HG03439 (cell line): ENCODE data around the gene PLSCR2.
"Not testable (repeated sequence)": the region's sequence is repeated elsewhere in the genome, so short reads cannot be mapped to it uniquely, and the experiment has no call there.

Experiments used
- ATAC-seq: cut with Tn5 transposase; IDR thresholded peaks from one replicate; pipeline ENCODE4 v1.9.1; 2021; ENCODE audit warnings: mild to moderate bottlenecking, moderate library complexity; ENCODE audit not compliant: unreplicated experiment

The PLSCR2 gene

DNA sequence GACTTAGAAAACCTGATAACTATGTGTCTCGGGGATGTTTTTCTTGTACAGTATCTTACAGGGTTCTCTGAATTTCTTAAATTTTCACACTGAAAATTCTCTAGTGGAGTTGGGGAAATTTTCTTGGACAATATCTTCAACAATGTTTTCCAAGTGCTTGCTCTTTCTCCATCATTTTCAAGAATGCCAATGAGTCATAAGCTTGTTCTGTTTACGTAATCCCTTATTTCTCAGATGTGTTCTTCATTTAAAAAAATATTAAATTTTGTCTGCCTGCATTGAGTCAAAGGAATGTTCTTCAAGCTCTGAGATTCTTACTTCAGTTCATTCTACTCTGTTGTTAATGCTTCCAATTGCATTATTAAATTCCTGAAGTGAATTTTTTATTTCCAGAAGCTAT lies 21.9 kb upstream of the PLSCR2 start:
- ATAC-seq: no peak

DNA sequence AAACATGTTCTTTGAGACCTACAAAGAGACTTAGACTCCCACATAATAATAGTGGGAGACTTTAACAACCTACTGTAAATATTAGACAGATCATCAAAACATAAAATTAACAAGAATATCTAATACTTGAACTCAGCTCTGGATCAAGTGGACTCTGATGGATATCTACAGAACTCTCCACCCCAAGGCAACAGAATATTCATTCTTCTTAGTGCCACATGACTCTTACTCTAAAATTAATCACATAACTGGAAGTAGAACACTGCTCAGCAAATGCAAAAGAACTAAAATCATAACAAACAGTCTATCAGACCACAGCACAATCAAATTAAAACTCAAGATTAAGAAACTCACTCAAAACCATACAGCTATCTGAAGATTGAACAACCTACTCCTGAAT lies 15.9 kb upstream of the PLSCR2 start:
- ATAC-seq: no peak

DNA sequence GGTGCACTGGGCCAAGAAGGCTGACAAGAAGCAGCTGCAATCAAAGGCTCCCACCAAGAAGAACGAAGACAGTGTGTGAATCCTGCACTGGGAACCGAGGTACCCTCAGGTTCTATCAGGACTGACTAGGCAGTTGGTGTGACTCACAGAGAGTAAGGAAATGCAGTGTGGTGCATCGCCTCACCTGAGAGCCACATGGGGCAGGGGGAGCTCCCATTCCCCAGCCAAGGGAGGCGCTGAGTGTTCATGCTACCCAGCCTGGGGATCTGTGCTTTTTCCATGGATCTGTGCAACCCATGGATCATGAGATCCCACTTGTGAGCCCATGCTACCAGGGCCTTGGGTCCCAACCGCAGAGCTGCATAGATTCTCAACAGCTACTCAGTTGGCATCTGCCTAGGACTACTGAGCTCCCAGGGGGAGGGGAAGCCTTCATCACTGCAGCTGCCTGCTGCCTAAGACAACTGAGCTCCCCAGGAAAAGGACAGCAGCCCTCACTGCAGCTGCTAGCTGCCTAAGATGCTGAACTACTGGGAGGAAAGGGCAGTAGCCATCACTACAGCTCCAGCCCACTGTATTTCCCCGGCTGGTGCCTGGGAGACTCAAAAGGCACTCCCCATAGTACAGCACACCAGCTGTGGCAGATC lies 6.9 kb upstream of the PLSCR2 start:
- no peak for ATAC-seq

DNA sequence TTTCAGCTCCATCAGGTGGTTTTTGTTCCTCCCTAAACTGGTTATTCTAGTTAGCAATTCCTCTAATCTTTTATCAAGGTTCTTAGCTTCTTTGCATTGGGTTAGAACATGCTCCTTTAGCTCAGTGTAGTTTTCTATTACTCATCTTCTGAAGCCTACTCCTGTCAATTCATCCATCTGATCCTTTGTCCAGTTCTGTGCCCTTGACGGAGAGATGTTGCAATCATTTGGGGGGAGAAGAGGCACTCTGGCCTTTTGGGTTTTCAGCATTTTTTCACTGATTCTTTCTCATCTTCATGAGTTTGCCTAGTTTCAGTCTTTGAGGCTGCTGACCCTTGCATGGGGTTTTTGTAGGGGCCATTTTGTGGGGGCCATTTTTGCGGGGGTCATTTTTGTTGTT lies 5.6 kb upstream of the PLSCR2 start:
- ATAC-seq: not testable (repeated sequence)

DNA sequence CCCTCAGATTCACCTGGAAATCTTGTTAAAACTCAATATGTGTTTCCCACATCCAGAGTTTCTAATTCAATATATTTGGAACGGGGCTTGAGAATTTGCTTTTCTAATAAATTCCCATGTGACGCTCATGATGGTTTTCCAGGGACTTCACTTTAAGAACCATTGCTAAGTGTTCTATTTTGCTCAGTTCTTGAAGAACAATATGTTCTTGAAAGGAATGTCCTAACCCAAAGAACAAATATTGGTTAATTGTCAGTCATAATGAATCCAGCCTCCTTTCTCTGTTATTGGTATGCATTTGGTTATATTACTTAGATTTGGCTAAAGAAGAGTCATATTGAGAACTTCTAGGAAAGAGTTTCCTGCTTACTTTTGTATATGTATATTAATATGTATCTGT lies 4.4 kb upstream of the PLSCR2 start:
- ATAC-seq: no peak

DNA sequence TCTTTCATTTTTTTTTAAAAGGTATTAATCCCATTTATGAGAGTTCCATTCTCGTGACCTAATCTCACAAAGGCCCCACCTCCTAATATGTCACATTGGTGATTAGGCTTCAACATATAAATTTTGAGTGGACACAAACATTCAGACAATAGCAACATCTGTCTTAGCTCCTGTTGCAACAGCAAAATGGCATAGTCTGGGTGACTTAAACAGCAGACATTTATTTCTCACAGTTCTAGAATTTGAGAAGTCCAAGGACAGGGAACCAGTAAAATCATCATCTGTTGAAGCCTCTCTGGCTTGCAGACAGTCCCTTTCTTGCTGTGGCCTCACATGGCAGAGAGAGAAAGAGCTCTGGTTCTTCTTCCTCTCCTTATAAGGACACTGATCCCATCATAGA lies 3.2 kb upstream of the PLSCR2 start:
- ATAC-seq: no peak

DNA sequence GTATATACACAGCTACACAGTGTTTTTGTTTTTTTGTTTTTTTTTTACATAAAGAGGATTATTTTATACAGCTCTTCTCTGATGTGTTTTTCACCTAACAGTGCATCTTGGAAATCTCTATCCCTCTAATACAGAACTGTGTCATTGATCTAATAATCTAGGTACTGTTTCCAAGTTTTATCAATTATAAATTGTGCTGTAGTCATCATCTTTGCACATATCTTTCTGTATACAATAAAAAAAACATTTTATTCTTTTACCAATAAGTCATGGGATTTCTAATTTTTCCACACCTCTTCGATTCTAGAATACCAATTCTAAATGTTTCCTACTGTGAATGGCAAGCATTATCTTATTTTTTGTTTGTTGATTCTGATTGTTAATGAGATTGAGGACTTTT lies 1.7 kb upstream of the PLSCR2 start:
- ATAC-seq: no peak

DNA sequence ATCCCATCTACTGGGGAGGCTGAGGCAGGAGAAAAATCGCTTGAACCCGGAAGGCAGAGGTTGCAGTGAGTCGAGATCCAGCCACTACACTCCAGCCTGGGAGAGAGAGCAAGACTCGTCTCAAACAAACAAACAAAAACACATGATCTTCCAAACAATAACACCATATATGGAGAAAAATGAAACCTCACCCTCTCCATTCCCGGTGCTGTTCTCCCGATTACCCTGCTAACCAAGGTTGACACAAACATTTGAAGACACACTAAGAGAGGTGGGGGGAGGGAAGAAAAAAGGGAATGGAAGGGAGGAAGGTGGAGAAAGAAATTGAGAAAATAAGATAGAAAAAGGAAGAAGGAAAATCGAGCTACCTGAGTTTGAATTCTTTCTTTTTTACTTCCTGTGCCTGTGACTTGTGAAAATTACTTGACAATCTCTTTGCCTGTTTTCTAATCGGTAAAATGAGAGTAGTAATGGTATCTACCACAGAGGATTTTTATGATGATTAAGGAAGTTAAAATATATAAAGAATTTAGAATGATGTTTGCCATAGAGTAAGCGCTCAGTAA lies 1.1 kb upstream of the PLSCR2 start:
- ATAC-seq: no peak

DNA sequence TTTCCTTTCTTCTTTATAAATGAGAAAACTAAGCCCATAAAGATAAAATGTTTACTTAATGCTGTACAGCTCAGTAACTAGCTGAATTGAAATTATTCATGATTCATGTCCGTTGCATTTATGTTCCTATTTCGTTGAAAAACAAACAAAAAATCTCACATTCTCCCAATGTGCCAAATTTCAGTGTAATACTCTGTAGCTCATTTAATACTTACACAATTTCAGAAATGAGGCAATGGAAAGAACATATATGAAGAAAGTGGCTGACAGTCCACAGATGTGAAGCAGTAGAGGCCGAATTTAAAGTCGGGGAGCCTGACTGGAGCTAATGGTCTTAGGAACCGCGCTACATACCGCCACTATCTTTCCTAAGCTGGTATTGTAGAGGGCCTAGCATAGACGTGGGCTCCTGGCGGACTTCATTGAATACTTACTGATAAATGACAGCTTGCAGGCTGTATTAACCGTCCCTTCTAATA lies 651 bp downstream of the PLSCR2 start:
- ATAC-seq: no peak

DNA sequence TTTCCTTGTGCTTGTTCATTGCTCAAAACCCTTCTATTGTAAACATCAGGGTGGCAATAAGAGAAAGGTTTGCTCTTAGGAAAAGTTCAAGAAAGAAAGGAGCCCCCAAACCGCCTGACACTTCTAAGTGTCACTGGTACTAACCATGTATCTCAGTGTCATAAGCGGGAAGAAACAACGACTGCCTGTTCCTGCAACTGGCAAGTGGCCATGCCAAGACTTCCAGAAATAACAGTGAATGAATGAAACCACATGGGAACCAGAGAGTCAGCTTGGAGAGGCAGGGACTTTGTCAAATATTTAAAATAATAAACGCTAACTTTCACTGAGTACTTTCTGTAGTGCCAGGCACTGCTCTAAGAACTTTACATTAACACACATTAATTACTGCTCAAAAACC lies 1.1 kb downstream of the PLSCR2 start:
- ATAC-seq: no peak

DNA sequence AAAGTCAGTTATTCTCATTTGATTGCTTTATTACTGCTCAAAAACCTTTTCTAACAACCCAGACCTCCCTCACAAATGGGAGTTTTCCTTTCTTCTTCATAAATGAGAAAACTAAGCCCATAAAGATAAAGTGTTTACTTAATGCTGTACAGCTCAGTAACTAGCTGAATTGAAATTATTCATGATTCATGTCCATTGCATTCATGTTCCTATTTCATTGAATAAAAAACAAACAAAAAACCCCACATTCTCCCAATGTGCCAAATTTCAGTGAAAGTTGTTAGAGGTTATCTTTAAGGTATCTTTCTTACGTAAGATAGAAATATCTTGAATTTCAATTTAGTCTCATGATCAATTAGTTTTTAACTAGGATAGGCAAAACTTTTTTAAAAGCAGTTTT lies 2.8 kb downstream of the PLSCR2 start:
- ATAC-seq: no peak

DNA sequence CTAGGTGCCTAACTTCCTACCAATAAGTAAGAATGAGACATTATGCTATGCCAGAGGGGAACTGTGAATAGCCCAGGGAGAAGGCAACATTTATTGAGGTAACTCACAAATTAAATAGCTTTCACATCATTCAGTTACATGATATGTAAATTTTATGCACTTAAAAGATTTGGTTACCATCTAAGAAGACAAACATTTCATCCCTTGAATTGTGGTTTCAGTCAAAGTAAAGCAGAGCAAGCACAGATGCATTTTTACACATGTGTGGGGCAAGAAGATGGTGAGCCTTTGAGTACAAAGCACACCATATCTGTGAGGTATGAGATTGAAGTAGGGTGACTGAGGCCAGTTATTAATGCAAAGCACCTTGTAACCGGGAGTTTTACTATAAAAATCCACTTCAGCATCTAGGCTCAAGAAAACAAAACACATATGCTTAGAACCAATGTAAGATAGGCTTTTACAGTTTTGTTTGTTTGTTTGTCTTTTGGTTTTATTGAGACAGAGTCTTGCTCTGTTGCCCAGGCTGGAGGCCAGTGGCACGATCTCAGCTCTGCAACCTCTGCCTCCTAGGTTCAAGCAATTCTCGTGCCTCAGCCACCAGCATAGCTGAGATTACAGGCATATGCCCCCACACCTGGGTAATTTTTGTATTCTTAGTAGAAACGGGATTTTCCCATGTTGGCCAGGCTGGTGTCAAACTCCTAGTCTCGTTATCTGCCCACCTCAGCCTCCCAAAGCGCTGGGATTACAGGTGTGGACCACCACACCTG lies 3.5 kb downstream of the PLSCR2 start:
- no peak for ATAC-seq

DNA sequence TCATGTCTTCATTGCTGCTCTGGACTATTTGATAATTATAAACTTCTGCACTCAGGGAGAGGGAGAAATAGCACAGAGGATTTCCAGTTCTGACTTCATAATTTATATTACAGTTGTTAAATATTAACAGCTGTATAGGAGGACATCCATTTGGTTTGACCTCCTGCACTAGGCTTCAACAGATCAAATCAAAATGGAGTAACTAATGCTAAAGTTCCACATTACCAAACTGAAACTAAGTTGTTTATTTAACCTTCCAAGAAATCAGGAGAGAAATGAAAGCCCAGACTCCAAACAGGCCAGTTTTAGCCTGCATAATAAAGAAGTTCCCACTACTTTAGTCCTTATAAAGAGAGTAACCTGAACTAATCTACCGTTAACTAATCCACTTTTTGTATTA lies 4.6 kb downstream of the PLSCR2 start:
- no peak for ATAC-seq

DNA sequence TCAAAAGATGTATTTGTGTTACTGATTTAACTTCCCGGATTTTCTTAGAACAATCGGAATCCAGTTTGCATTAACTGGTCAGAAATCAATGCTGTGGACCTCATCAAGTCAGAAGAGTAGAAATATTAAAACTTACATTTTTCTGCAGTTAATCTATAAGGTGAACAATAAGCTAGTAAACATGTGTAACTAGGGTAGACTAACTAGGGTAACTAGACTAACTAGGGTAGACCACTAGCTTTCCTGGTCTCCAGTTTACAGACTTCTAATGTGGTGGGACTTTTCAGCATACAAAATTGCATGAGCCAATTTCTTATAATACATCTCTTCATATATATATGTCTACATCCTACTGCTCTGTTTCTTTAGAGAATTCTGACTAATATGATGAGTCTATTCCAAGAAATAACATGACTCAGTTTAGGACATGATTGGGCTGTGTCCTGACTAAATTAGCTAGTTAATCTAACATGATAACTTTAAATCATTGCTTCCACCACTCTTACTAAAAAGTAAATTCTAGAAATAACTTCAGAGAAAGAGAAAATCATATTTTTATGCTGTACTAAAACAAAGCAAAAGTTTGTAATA lies 5.3 kb downstream of the PLSCR2 start:
- no peak for ATAC-seq

DNA sequence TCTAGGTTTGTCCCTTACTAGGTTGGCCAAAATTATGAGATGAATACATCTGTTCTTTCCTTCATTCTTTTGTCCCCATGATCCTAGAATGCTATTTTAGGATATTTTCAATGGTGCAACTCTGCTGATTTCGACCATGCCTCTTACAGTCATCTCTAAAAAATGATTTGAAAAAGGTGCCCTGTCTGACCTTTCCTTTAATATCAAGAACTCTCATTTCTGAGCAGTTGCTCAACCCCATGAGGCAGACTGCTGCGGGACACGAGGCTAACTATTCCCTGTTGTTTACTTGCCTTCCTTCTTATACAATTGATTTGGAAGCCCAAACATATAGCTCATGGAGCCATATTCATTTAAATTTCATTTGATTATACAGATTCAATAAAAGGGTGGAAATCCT lies 14.6 kb downstream of the PLSCR2 start:
- ATAC-seq: no peak

DNA sequence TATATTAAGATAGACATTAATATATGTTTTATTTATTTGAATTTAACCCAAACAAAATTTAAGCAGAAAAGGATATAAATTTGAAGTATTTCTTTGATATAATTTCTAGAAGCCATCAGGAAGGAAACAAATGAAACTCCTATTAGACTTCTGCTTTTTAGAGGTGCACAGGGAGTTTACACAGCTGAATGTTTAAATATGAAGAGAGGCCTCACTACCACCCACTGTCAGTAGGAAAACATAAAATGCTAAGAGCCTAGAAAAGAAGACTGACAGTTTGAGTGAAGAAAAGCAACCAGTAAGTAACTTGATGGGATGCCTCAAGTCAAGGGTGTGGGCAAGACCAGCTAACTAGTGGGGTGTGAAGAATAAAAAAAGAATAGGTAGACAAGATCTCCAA lies 19.7 kb downstream of the PLSCR2 start:
- ATAC-seq: no peak

DNA sequence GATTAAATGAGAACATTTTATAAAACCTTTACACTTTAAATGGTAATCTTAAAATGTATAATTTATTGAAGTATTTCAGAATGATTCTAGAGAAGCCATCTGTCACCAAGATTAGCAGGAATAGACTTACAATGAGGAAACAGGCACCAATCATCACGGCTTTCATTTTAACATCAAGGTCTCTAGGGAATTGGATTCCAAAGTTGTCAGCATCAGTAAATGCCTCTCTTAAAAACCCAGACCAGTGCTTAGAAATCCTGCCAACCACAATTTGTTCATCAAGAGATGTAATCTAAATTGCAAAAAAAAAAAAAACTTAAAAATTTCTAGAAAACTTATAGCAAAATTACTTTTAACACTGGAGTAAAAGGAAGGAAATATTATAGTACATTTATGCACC lies 20.3 kb downstream of the PLSCR2 start:
- no peak for ATAC-seq

DNA sequence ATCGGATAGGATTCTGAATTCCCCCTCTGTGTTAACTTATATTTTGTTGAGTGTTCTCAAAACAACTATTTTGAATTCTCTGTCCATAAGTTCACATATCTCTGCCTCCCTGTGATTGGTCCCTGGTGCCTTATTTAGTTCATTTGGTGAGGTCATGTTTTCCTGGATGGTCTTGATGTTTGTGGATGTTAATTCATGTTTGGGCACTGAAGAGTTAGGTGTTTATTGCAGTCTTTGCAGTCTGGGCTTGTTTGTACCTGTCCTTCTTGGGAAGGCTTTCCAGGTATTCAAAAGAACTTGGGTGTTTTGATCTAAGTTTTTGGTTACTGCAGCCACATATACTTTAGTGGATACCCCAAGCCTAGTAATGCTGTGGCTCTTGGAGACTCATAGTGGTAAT lies 23.3 kb downstream of the PLSCR2 start:
- ATAC-seq: no peak

DNA sequence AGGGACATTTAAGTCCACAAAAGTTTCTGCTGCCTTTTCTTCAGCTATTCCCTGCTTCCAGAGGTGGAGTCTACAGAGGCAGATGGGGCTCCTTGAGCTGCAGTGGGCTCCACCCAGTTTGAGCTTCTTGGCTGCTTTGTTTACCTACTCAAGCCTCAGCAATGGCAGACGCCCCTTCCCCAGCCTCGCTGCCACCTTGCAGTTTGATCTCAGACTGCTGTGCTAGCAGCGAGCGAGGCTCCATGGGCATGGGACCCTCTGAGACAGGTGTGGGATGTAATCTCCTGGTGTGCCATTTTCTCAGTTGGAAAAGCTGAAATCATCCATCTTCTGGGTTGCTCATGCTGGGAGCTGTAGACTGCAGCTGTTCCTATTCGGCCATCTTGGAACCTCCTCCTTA lies 29.1 kb downstream of the PLSCR2 start:
- not testable (repeated sequence) for ATAC-seq

DNA sequence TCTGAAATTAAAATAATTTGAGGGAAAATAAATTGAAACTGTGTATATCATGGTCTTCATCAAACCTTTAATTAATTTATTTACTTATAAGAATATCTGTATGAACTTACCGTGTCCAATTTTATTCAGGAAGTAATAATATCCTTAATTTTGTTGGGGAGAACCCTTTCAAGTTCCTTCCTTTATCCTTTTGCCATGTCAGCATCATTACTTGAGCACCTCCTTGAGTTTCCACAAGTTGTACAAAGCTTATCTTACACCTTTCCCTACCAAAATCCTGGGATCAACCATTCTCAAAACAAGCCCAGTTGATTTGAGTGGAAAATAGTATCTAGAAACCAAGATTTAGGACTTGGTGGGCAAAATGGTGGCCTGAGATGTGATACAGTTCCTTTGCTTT lies 37.3 kb downstream of the PLSCR2 start:
- ATAC-seq: no peak

DNA sequence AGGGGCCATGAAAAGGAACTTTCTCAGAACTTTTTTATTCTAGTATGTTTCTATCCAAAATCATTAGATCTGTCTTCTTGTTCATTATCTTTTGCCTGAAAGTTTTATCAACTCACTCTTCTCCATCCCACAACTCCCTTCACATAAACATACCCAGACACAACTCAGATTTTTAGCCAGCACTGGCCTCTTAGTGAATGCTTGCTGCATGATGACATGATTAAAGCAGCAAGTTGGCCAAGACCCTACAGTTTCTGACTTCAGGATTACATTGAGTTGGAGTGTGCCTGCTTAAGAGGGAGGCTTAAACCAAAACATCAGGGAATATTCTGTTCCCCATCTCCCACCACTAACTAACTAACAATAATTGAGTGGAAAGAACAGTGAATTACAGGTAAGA lies 38.1 kb downstream of the PLSCR2 start:
- no peak for ATAC-seq

DNA sequence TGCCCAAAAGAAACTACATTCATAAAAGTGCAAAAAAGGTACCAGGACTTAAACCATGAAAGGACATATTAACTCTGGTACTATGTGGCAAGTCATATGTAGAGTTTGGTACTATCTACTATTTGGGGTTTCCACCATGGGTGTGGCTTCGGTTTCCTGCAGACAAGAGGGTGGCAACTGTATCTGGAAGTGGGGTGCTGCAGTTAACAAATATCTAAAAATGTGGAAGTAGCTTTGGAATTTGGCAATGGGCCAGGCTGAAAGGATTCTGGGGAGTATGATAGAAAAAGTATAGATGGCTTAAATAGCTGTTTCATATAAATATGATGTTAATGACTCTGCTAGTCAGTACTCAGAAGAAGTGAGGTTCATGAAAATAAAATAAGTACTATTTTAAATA lies 44.0 kb downstream of the PLSCR2 start:
- ATAC-seq: no peak
